Right forelimb (tissue), 1 donor: ENCODE results near the gene FBXW5.

Experiments
- DNase-seq: peaks from one replicate; pipeline ENCODE4 v3.0.0-alpha.2; 2018

Gene FBXW5

GRCh38 chr9:136903041-136903554, 41.4 kb downstream of the FBXW5 start:
- no peak for DNase-seq

- no peak for DNase-seq
These were observed 42.2 kb downstream of the FBXW5 start for GRCh38 chr9:136902259-136902821.

- DNase-seq = no peak
These were observed 42.9 kb downstream of the FBXW5 start for GRCh38 chr9:136901516-136902258.

GRCh38 chr9:136900988-136901515, 43.5 kb downstream of the FBXW5 start:
- DNase-seq = no peak

GRCh38 chr9:136900556-136900955, 44.0 kb downstream of the FBXW5 start:
- DNase-seq = no peak

- no peak for DNase-seq
These were observed 45.3 kb downstream of the FBXW5 start for GRCh38 chr9:136899196-136899595.

GRCh38 chr9:136898483-136899100, 45.9 kb downstream of the FBXW5 start:
- DNase-seq = no peak

GRCh38 chr9:136896027-136896426, 48.5 kb downstream of the FBXW5 start:
- no peak for DNase-seq

- DNase-seq = no peak
These were observed 53.9 kb downstream of the FBXW5 start for GRCh38 chr9:136890661-136891060.
